Measurements from ENCODE around the gene DCAF12.
"Not testable (repeated sequence)": the region's sequence is repeated elsewhere in the genome, so short reads cannot be mapped to it uniquely, and the experiment has no call there.

DCAF12 gene

DNA sequence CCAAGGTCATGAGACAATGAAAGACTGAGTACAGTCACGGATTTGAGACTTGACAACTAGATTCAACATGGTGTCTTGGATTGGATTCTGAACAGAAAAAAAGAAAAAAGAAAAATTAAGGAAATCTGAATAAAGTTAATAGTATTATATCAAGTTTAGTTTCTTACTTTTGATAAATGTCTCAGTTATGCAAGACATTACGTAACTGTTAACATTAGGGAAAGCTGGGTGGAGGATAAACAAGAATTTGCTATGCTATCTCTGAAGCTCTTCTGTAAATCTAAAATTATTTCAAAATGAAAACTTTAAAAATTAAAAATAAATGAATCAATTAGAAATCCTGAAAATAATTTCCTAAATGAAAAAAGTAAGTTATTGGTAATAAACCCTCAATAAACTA is 14.4 kb upstream of the DCAF12 start:
- TF ChIP-seq, protein P1, sequence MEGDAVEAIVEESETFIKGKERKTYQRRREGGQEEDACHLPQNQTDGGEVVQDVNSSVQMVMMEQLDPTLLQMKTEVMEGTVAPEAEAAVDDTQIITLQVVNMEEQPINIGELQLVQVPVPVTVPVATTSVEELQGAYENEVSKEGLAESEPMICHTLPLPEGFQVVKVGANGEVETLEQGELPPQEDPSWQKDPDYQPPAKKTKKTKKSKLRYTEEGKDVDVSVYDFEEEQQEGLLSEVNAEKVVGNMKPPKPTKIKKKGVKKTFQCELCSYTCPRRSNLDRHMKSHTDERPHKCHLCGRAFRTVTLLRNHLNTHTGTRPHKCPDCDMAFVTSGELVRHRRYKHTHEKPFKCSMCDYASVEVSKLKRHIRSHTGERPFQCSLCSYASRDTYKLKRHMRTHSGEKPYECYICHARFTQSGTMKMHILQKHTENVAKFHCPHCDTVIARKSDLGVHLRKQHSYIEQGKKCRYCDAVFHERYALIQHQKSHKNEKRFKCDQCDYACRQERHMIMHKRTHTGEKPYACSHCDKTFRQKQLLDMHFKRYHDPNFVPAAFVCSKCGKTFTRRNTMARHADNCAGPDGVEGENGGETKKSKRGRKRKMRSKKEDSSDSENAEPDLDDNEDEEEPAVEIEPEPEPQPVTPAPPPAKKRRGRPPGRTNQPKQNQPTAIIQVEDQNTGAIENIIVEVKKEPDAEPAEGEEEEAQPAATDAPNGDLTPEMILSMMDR (IDR thresholded peaks at IDR 0.05; ENCODE audit: control insufficient read depth, extremely low read depth, insufficient read depth) = no peak
- H3K4me3 ChIP-seq (ENCODE audit: low read depth, low read length) = no peak overlapping the region
- DNase-seq (ENCODE audit: low read depth) = no peak

GRCh38 chr9:34139477-34140146 is 13.1 kb upstream of the DCAF12 start:
- TF ChIP-seq, protein P1 (IDR thresholded peaks at IDR 0.05; ENCODE audit: control insufficient read depth, extremely low read depth, insufficient read depth) = peak; percentile 57
- peak; percentile 58 for DNase-seq (ENCODE audit: low read depth)
- H3K4me3 ChIP-seq (ENCODE audit: low read depth, low read length) = no peak overlapping the region

- not testable (repeated sequence) for DNase-seq (ENCODE audit: low read depth); H3K4me3 ChIP-seq (ENCODE audit: low read depth, low read length)
Observed at GRCh38 chr9:34138644-34139043, 12.1 kb upstream of the DCAF12 start.

DNA sequence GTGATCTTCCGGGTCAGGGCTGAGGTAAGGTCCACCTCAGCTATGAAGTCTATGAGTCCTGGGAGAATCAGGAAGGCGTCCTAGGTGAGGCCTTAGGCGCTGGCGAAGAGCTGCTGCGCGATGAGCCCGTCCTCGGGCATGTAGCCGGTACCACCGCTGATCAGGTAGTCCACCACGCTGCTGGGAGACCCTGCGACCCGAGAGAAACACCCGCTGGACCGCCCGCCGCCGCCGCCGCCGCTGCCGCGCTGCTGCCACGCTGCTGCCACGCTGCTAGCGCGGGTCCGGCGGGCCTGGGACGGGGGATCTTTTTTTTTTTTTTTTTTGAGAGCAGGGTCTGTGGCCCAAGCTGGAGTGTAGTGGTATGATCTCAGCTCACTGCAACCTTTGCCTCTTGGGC is 8.0 kb upstream of the DCAF12 start:
- DNase-seq (ENCODE audit: low read depth) = no peak
- TF ChIP-seq, protein P1 (IDR thresholded peaks at IDR 0.05; ENCODE audit: control insufficient read depth, extremely low read depth, insufficient read depth) = no peak
- H3K4me3 ChIP-seq (ENCODE audit: low read depth, low read length) = no peak overlapping the region

DNA sequence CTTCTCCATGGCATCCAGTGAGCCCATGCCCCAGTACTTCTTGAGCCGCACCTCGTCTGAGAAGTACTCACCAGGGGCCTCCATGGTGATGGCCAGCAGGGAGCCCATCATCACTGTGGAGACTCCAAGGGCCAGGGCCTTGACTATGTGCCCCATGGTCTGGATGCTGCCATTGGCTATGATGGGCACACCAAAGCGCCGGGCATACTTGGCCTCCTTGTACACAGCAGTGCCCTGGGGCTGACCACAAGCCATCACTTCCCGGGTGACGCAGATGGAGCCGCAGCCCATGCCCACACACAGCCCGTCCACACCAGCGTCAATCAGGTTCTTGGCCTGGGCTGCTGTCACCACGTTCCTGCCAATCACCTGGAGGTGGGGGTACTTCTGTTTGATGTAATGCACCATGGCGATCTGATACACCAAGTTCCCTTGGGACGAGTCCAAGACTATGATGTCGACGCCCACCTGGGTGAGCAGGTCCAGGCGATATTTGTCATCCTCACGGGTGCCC is 7.0 kb upstream of the DCAF12 start:
- H3K4me3 ChIP-seq (ENCODE audit: low read depth, low read length) = no peak overlapping the region
- TF ChIP-seq, protein P1 (IDR thresholded peaks at IDR 0.05; ENCODE audit: control insufficient read depth, extremely low read depth, insufficient read depth) = no peak
- DNase-seq (ENCODE audit: low read depth) = no peak

DNA sequence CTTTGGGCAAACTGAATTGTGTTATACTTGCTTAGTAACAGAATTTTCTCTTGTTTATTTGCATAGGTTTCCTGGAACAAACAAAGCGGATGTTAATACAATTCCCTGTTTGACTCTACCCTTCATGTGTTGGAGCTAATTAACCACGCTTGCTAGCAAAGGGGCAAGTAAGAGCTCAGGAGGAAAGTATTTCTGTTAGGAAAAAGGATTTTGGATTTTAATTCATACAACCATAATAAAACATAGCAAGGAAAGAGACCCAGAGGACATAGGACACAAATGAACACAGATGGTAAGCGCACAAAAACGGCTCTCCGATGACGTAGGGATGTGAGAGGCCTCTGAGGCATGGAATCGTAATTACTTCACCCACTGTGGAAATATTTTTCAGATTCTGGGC is 5.1 kb upstream of the DCAF12 start:
- TF ChIP-seq, protein P1 (IDR thresholded peaks at IDR 0.05; ENCODE audit: control insufficient read depth, extremely low read depth, insufficient read depth) = no peak
- DNase-seq (ENCODE audit: low read depth) = no peak

DNA sequence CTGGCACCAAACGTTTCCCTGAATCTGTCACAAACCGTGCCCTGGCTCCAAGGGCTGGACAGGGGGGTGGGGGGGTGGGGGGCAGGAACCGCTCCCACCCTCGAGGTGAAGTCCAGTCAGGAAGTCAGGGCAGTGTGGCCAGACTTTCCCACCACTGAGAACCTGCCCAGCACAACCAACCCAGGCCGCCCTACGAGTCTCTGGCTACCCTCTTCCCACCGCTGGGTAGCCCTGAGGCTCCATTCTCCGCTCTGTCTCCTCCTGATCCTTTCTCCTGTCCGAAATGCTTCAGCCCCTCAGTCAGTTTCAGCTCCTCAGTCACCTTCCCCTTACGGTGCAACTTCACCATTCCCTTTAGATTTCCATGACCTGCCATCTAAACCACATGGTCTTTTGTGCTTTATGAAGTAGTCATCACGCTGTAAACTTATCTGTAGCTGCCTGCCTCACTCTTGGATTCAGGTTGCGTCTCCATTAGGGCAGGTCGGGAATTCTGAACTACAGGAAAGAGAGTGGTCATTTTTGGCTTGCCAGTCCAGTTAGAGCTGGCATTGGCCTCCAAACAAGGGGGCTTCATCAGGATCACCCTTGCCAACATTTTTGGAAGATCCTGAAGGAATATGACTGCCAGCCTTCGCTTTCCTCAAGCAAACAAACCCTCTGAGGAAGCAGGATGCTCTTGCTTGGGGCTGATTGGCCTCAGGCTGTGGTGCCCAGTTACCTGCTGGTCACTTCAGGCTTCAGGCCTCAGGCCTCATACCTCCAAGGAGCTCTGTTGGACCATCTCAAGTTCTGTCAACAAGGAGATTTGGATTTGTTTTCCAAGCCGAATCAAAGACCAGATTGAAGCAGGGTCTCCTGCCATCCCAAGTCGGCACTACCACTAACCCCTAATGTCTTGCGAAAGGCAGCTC is 794 bp upstream of the DCAF12 start:
- TF ChIP-seq, protein P1 (IDR thresholded peaks at IDR 0.05; ENCODE audit: control insufficient read depth, extremely low read depth, insufficient read depth) = no peak
- peak overlapping the region; percentile 95 for H3K4me3 ChIP-seq (ENCODE audit: low read depth, low read length)
- DNase-seq (ENCODE audit: low read depth) = no peak

More for the DNA sequence above, 5.1 kb upstream of the DCAF12 start:
- H3K4me3 ChIP-seq (ENCODE audit: low read depth, low read length) = no peak overlapping the region
